CD1c-positive myeloid dendritic cell (primary cell): ENCODE data around the gene LACC1.

Experiments
- DNase-seq: peaks from one replicate; pipeline ENCODE4 v3.0.0-alpha.2; 2016; ENCODE audit errors: extremely low spot score

LACC1 gene

DNA sequence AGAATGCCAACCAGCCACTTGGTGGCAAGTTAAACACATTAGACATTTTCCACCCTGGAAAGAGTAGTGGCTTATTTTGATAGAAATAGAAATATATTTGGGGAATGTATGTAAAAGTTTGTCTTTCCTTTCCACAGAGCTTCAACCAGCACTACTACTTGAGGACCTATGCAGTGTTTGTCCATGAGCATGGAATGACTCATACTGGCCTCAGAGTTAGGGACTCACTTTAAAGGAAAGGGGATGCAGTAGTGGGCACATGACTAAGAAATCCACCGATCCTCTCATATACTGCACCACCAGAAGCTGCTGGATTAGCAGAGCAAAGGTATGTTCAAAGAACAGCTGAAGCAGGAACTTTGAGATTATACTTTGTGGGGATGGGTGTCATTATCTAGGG is 62.6 kb downstream of the LACC1 start:
- DNase-seq, result no peak
